ENCODE measurements around the gene CCDC182.

CCDC182 gene

DNA sequence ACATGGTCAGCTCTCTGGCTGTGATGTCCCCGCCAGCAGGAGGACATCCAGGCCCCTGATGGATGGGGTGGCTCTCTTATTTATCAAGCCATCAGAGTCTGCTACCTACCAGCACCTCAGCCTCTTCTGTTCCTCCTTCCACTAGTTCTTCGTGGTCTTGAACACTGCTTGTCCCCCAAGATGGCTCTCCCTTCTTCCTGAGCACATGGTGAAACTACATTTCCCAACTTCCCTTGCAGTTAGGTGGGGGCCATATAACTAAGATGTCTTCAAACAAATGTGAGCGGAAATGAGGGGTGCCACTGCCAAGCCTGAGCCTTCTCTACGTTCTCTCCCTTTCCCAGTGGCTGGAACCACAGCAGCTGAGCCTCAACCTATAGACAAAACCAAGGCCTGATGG, 29.8 kb upstream of the CCDC182 start:
- TF ChIP-seq, protein P1, sequence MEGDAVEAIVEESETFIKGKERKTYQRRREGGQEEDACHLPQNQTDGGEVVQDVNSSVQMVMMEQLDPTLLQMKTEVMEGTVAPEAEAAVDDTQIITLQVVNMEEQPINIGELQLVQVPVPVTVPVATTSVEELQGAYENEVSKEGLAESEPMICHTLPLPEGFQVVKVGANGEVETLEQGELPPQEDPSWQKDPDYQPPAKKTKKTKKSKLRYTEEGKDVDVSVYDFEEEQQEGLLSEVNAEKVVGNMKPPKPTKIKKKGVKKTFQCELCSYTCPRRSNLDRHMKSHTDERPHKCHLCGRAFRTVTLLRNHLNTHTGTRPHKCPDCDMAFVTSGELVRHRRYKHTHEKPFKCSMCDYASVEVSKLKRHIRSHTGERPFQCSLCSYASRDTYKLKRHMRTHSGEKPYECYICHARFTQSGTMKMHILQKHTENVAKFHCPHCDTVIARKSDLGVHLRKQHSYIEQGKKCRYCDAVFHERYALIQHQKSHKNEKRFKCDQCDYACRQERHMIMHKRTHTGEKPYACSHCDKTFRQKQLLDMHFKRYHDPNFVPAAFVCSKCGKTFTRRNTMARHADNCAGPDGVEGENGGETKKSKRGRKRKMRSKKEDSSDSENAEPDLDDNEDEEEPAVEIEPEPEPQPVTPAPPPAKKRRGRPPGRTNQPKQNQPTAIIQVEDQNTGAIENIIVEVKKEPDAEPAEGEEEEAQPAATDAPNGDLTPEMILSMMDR (IDR thresholded peaks at IDR 0.05; ENCODE audit: control insufficient read depth, insufficient read depth, low read depth, low read length, missing control alignments), result no peak
- no peak for DNase-seq (ENCODE audit: low read depth)
- no peak overlapping the region for H3K4me3 ChIP-seq (ENCODE audit: control insufficient read depth, low read depth, low read length)

DNA sequence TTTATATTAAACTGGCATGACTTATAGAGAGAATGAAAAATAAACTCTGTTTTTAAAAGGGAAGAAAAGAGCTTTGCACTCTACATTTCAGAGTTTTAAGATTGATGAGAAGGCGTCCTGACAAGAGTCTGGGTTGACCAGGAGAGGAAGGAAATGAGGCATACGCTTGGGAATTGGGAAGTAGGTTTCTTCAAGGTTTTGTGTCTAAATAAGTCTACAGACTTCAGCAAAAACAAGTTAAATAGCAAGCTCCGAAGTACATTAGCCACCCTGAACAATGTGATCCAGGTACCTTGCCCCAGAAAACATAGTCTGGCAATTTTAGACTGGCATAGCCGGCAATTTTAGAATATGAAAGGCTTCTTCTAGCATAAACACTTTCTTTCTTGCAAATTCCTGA, 28.5 kb upstream of the CCDC182 start:
- H3K4me3 ChIP-seq (ENCODE audit: control insufficient read depth, low read depth, low read length), result no peak overlapping the region
- TF ChIP-seq, protein P1 (IDR thresholded peaks at IDR 0.05; ENCODE audit: control insufficient read depth, insufficient read depth, low read depth, low read length, missing control alignments), result no peak
- no peak for DNase-seq (ENCODE audit: low read depth)

DNA sequence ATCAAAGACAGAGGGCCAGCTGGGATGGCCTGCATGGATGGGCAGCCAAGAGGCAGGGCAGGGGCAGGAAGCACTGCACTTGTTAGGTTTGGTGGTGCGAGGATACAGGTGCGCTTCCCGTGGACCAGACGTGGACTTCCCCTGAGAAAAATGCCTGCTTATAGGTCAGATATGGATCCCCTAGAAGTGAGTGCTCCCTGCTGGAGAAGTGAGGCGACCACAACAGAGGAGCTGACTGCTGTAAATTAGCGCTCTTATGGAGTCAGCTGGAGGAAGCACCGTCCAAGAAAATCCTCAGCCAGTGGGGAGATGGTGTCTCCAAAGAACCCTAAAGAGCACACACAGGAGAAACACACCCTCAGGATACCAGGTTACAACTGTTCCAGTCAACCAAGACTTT, 27.7 kb upstream of the CCDC182 start:
- no peak overlapping the region for H3K4me3 ChIP-seq (ENCODE audit: control insufficient read depth, low read depth, low read length)
- TF ChIP-seq, protein P1 (IDR thresholded peaks at IDR 0.05; ENCODE audit: control insufficient read depth, insufficient read depth, low read depth, low read length, missing control alignments), result no peak
- DNase-seq (ENCODE audit: low read depth), result no peak

DNA sequence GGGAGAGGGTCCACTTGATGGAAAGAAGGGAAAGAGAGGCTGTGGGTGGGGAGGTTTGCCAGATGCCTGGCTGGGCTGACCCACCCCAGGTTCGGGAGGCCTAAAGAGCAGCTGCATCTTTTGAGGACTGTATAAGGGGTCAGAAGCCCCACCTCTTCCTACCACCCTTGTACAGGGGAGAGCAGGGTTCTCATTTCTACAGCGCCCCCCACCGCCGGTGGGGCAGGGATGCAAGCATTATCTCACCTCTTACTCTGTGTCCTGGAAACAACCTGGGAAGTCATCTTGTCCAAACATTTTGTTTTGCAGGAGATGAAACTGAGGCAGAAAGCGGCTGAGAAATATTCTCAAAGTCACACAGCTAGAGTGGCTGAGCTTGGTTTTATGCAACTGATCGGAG, 22.5 kb upstream of the CCDC182 start:
- no peak for DNase-seq (ENCODE audit: low read depth)
- TF ChIP-seq, protein P1 (IDR thresholded peaks at IDR 0.05; ENCODE audit: control insufficient read depth, insufficient read depth, low read depth, low read length, missing control alignments), result no peak
- H3K4me3 ChIP-seq (ENCODE audit: control insufficient read depth, low read depth, low read length), result no peak overlapping the region

DNA sequence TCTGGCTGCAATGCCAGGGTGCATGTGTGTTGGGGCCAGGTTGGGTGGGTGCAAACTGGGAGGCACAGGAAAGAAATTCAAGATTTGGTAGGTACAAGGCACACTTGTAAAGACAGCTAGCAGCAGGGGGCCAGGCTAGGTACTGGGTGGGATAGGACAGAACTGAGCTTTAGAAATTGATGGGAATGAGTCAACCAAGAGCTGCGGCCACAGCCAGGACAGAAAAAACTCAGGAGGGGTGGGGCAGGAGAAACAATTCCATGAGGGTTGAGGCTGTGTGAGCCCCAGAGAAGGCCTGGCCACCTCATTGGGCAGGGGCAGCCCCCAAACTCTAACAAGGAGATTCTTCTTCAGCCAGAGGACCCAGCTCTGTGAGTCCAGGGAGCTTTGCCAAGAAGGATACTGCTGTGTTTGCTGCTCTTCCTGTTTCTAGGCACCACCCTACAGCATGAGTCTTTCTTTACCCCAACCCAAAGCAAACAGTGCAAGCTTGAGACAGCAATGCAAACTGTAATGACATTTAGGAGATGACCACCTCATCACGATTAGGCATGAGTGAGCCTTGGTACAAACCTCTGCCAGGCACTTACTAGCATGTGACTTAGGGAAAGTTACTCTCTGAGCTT, 21.3 kb upstream of the CCDC182 start:
- no peak overlapping the region for H3K4me3 ChIP-seq (ENCODE audit: control insufficient read depth, low read depth, low read length)
- no peak for DNase-seq (ENCODE audit: low read depth)
- TF ChIP-seq, protein P1 (IDR thresholded peaks at IDR 0.05; ENCODE audit: control insufficient read depth, insufficient read depth, low read depth, low read length, missing control alignments), result no peak

DNA sequence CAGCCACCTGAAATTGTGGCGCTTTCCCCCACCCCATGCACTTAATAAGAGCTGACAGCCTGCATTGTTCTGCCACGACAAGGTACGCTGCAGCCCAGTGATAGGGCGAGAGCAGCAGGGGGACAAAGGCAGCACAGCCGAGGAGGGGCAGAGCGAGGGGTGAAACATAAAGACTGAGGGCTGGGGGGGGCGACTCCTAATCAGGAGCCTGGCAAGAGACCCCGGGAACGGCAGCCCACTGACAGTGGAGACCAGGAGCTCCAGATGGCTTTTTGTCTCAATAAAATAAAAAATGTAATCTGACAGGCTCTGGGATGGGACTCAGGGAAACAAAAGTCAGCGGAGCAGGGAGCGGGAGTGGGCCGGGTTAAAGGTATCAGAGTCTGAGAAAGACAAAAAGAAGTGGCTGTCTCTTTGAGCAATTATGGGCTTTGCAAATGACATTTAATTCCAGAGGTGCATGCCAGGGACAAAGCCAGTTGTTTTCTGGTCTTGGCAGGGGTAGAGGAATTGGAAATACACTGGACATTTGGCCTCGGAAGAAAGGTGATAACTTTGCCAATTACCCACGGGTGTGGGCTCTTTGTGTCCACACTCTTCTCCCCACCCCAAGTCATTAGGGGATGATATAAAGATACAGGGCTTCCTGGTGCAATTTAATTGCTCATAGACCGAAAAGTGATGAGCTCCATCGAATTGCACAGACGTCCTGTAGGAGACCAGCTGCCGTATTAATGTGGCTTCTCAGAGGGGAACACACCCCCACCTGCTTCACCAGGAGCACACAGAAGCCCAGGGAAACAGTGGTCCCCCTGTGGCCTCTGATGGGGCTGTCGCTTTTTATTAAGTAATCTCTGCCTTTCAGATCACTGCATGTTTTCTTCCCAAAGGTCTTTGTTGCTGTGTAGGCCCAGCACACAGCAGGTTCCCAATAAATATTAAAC, 17.6 kb upstream of the CCDC182 start:
- no peak for DNase-seq (ENCODE audit: low read depth)
- no peak overlapping the region for H3K4me3 ChIP-seq (ENCODE audit: control insufficient read depth, low read depth, low read length)
- TF ChIP-seq, protein P1 (IDR thresholded peaks at IDR 0.05; ENCODE audit: control insufficient read depth, insufficient read depth, low read depth, low read length, missing control alignments), result no peak
